Stimulated activated CD8-positive, alpha-beta memory T cell treated with anti-CD3 and anti-CD28 coated beads, Interleukin-7, amount 100 ng/mL, for 1 hour (primary cell): ENCODE results near the gene FBXO42.
A peak's percentile ranks its signal among the peaks of the same experiment; 100 is the strongest.
"Not testable (repeated sequence)": the region's sequence is repeated elsewhere in the genome, so short reads cannot be mapped to it uniquely, and the experiment has no call there.

Experiments used
- DNase-seq, 2 donors: peaks; one replicate each; pipeline ENCODE4 v3.0.0-alpha.2; 2020; ENCODE audit warnings: low read depth in 2 of 2

The FBXO42 gene

GRCh38 chr1:16372535-16373285, 20.4 kb upstream of the FBXO42 start:
- DNase-seq = no peak

DNA sequence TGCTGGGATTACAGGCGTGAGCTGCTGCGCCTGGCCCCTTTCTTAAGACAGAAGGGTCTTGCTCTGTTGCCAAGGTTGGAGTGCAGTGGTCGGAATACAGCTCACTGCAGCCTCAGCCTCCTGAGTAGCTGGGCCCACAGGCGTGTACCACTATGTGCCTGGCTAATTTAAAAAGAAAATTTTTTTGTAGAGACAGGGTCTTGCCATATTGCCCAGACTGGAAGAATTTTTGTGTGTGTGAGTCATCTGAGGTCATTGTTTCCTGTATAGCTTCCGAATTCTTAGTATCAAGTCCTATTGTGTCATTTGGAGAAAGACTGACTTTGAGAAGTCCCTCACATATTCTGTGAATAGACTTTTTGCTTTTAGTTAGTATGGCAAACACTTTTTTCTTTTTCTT, 19.4 kb upstream of the FBXO42 start:
- no peak for DNase-seq

DNA sequence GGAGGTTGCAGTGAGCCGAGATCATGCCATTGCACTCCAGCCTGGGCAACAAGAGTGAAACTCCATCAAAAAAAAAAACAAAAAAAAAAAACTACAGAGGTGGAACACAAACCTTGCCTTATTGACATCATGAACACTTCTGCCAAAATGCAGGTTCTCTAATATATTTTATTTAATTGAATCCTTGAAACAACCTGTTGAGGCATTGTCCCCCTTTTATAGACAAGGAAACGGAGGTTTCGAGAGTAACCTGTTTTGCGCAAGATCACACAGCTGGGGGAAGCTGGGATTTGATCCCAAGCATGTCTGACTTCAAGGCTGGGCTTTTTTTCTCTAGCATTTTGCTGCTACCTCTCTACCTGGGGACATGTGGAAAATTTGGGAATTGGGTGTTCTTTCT, 17.5 kb upstream of the FBXO42 start:
- DNase-seq = no peak

GRCh38 chr1:16367968-16368890, 15.9 kb upstream of the FBXO42 start:
- DNase-seq = no peak

DNA sequence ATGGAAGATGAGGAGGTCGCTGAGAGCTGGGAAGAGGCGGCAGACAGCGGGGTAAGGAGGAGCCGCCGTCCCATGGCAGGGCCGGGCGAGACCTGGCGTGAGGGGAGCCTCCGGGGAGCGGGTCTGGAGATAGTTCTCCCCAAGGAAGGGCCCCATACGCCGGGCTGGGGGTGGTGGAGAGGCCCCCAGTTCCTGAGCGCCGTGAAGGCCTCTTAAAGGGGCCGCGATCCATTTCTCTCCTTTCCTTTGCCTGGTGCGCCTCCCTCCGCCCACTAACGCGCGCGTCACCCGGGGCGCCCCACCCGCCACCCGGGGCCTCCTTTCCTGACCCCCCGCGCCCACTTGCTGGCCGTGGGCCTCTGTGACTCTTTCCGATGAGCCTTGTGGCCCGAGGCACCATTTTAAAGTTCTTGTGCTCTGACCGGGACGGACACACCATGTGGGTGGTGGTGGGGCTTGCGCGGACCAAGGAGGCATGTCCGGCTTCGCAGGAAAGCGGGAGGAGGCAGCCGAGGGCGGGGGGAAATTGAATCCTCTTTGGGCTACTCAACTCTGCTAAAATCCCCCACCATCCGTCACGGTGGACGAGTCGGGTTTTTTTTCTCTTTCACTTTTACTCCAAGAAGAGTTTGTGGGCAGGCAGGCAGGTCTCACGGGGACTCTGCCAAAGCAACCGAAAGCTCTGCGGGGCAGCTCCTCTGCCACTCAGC, 15.1 kb upstream of the FBXO42 start:
- DNase-seq = peak; percentile 58 to 60

- peak; percentile 83 to 84 for DNase-seq
These were observed 14.5 kb upstream of the FBXO42 start, which contains the start of gene SZRD1 for GRCh38 chr1:16366722-16367257. SZRD1 (plus strand) TSS chr1:16367242; CDS start chr1:16367258, 16 bp downstream.

DNA sequence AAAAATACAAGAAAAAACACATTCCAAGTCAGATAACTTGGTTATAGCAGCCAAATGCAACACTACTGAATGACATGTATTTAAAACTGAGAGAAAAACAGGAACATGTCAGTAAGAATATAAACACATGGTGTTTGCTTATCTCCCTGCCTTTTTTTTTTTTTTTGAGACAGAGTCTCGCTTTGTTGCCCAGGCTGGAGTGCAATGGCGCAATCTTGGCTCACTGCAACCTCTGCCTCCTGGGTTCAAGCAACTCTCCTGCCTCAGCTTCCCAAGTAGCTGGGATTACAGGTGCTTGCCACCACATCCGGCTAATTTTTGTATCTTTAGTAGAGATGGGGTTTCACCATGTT, 12.8 kb upstream of the FBXO42 start:
- DNase-seq = not testable (repeated sequence)

DNA sequence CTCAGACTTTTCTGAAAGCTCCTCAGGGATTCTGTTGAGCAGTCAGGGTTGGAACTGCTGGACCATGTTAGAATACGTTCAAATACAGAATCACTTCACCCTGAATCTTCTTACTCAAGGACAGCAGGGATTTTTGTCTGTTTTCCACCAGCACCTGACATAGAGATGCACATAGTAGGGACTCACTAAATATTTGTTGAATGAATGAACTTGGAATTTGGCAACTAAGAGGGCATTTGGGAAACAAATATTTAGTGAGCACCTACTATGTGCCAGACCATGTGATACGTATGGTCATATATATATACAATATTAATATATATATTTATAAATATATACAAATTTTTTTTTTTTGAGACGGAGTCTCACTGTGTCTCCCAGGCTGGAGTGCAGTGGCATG, 4.6 kb upstream of the FBXO42 start:
- no peak for DNase-seq

DNA sequence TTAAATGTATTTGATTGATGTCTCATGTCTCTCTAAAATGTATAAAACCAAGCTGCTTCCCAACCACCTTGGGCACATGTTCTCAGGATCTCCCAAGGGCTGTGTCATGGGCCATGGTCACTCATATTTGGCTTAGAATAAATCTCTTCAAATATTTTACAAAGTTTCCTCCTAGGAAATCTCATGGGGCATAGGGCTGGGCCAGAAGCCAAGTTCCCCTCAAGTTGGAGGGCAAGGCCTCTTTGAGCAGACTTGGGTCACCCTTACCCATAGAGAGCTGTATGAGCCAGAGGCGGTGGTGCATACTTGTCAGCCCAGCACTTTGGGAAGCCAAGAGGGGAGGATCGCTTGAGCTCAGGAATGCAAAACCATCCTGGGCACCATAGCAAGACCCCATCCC, 2.3 kb upstream of the FBXO42 start:
- no peak for DNase-seq

- DNase-seq = no peak
These were observed 709 bp upstream of the FBXO42 start for GRCh38 chr1:16352842-16353535.

DNA sequence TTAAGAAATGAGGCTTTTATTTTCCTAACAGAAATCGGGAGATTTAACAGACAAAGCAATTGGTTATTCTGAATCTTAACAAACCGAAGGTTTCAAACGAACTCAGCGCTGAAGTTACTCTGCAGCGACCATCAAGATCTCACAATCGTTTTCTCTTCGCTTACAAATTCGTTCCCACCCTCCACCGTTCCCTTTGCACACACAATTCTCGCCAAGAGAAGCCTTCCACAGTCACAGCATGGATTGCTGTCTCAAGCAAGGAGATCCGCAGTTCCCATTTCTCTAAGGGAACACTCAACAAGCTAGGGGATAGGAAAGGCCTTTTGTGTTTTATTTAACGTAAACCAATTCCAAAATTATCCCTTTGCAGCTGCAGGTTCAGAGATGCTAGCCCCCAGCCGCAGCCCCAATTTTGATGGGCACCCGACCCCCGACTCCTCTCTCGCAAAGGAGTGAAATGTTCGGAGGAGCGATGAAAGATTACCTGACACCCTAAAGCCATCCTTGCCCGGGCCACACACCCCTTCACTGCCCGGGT, 755 bp downstream of the FBXO42 start:
- DNase-seq = no peak

DNA sequence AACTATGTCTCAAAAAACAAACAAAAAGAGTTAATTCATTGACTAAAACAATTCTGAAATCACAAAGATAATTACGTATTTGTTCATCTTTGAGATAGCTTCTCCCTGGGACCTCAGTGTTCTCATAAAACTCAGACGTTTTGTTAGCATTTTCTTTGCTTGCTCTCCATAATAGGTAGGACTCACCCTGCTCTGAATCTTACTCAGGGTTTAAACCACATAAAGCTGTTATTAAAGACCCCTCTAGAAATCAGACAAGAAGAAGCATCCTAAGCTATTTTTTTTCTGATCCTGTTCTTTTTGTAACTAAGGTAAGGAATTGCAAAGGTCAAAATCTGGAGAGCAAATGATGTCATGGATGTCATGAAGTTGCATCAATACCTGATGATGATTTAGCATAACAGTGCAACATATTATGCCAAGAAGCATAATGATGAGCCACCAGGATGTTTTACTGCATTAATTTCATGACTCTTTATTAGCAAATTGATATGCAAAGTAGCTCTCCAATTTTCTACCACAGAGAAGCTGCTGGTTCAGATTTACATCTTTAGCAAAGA, 2.4 kb downstream of the FBXO42 start:
- no peak for DNase-seq

DNA sequence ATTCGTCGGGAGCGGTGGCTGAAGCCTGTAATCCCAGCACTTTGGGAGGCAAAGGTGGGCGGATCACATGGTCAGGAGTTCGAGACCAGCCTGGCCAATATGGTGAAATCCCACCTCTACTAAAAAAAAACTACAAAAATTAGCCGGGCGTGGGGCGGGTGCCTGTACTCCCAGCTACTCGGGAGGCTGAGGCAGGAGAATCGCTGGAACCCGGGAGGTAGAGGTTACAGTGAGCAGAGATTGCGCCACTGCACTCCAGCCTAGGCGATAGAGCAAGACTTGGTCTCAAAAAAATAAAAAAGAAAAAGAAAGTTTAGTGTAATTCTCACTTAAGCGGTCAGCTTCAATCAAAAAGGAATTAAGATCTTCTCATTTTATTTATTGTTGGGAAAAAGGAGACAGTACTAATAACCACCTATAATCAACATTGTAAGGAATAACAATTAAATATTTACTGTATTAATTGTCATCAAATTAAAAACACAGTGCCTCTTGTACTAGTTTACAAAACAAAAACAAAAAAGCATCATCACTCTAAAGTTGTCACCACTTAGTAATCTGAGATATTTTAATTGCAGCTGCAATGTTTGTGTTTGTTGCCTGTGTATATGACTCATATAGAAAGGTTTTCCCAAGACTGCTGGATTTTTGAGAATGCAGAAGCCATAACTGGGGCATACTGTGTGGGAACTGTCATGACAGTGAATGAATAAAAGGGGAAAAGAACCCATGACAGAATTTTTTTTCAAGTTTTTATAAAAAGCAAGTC, 3.7 kb downstream of the FBXO42 start:
- DNase-seq = no peak

- DNase-seq = not testable (repeated sequence)
These were observed 9.0 kb downstream of the FBXO42 start for GRCh38 chr1:16343276-16343675.

GRCh38 chr1:16342331-16343062, 9.8 kb downstream of the FBXO42 start:
- DNase-seq = no peak

GRCh38 chr1:16340673-16341072, 11.6 kb downstream of the FBXO42 start:
- DNase-seq = no peak

GRCh38 chr1:16338961-16339360, 13.3 kb downstream of the FBXO42 start:
- DNase-seq = no peak

GRCh38 chr1:16334655-16335340, 17.5 kb downstream of the FBXO42 start:
- DNase-seq = no peak
